GM12878 (cell line): ENCODE data around the gene EPAS1.

Source experiments
- CTCF ChIP-seq, 3 experiments: IDR thresholded peaks in 2 of 3; conservative IDR thresholded peaks in 1 of 3; 2 replicates each; pipeline ENCODE4 v1.5.1; 2011; ENCODE audit warnings: low read depth in 3 of 3, low read length in 3 of 3, mild to moderate bottlenecking in 3 of 3, control low read depth in 2 of 3, moderate library complexity in 2 of 3, inconsistent platforms in 1 of 3, mixed read lengths in 1 of 3; ENCODE audit not compliant: control insufficient read depth in 2 of 3, insufficient read depth in 1 of 3; ENCODE audit errors: extremely low read depth in 1 of 3
- E2F4 ChIP-seq: IDR thresholded peaks from 2 replicates; pipeline ENCODE4 v1.6.1; 2012; ENCODE audit warnings: low read depth, low read length, improper control_type of control experiment
- EZH2 ChIP-seq: IDR thresholded peaks from 2 replicates; pipeline ENCODE4 v1.6.1; 2012; ENCODE audit warnings: low read depth, mild to moderate bottlenecking, control low read depth, inconsistent platforms, low read length, borderline replicate concordance; ENCODE audit not compliant: control insufficient read depth
- HDAC2 ChIP-seq: fragments of 200-600 bp; sonication (generic); IDR thresholded peaks from 2 replicates; pipeline ENCODE4 v1.6.1; 2017
- MYB ChIP-seq: fragments of 150-350 bp; IDR thresholded peaks from 2 replicates; pipeline ENCODE4 v1.6.1; 2014; ENCODE audit warnings: mild to moderate bottlenecking, low read depth, low read length, borderline replicate concordance
- POLR2A ChIP-seq: IDR thresholded peaks from 2 replicates; pipeline ENCODE4 v1.6.1; 2011; ENCODE audit warnings: low read depth, mild to moderate bottlenecking, low read length
- POLR2AphosphoS5 ChIP-seq: IDR thresholded peaks from 2 replicates; pipeline ENCODE4 v1.6.1; 2011; ENCODE audit warnings: mild to moderate bottlenecking, low read length, inconsistent platforms
- REST ChIP-seq: IDR thresholded peaks from 2 replicates; pipeline ENCODE4 v1.6.1; 2012; ENCODE audit warnings: mild to moderate bottlenecking, low read depth, low read length
- SIN3A ChIP-seq: IDR thresholded peaks from 2 replicates; pipeline ENCODE4 v1.6.1; 2012; ENCODE audit warnings: low read depth, low read length, improper control_type of control experiment
- SREBF2 ChIP-seq: IDR thresholded peaks from 2 replicates; pipeline ENCODE4 v1.6.1; 2012; ENCODE audit warnings: mild to moderate bottlenecking, low read length
- STAT1 ChIP-seq: fragments of 450-650 bp; conservative IDR thresholded peaks from 2 replicates; pipeline ENCODE4 v1.6.1; 2014; ENCODE audit warnings: antibody characterized with exemption, mild to moderate bottlenecking
- TBL1XR1 ChIP-seq: IDR thresholded peaks from 2 replicates; pipeline ENCODE4 v1.6.1; 2012; ENCODE audit warnings: low read depth, low read length, improper control_type of control experiment
- USF2 ChIP-seq: IDR thresholded peaks from 2 replicates; pipeline ENCODE4 v1.6.1; 2011; ENCODE audit warnings: low read depth, low read length, improper control_type of control experiment, borderline replicate concordance
- ZSCAN29 ChIP-seq: fragments of 450-650 bp; IDR thresholded peaks from 2 replicates; pipeline ENCODE4 v1.6.1; 2017; ENCODE audit warnings: mild to moderate bottlenecking, moderate library complexity

- TF ChIP-seq EZH2 (no peak), CTCF (IDR thresholded peaks at IDR 0.05 in 2 of 3, conservative IDR thresholded peaks at IDR 0.05 in 1 of 3; ENCODE audit: control insufficient read depth in 2 of 3, extremely low read depth in 1 of 3, insufficient read depth in 1 of 3, low read depth in 3 of 3, low read length in 3 of 3) (no peak), HDAC2 (no peak), POLR2AphosphoS5 (no peak), ZSCAN29 (no peak), USF2 (no peak), REST (no peak), MYB (no peak), POLR2A (no peak), SREBF2 (no peak), E2F4 (no peak), SIN3A (no peak), TBL1XR1 (no peak), STAT1 (no peak)
Observed at GRCh38 chr2:46308629-46309028, 11.4 kb downstream of the EPAS1 start.
